Activated CD8-positive, alpha-beta T cell treated with anti-CD3 and anti-CD28 coated beads for 36 hours (primary cell): ENCODE measurements around the gene QRFP. TPM values are rescaled to one million over a fixed set of nuclear protein-coding genes. Genes with fewer than 3 reads are reported as not detected.

ENCODE experiments used
- ATAC-seq: fragments of 200-7000 bp; cut with Tn5 transposase; one replicate; pipeline ENCODE4 v1.10.0; 2021; ENCODE audit warnings: mild to moderate bottlenecking, moderate library complexity
- CTCF ChIA-PET: fragments of 350-600 bp; sonication (Branson Sonifier 250); formaldehyde crosslinking; loops from one replicate; lab custom pipeline; 2021; ENCODE audit warnings: antibody characterized with exemption; lab: Charles Lee
- POLR2A ChIA-PET: fragments of 350-600 bp; sonication (Branson Sonifier 250); formaldehyde crosslinking; loops from one replicate; lab custom pipeline; 2021; ENCODE audit warnings: antibody characterized with exemption; lab: Charles Lee
- DNase-seq: peaks from one replicate; pipeline ENCODE4 v3.0.0-alpha.2; 2020
- H3K27ac Mint-ChIP-seq: one replicate; pipeline ENCODE4 v1.8.0; 2021; ENCODE audit warnings: mild to moderate bottlenecking, mixed read lengths
- H3K27me3 Mint-ChIP-seq: one replicate; pipeline ENCODE4 v1.8.0; 2021; ENCODE audit warnings: mixed read lengths
- H3K36me3 Mint-ChIP-seq: one replicate; pipeline ENCODE4 v1.8.0; 2021; ENCODE audit warnings: low read depth, mixed read lengths
- H3K4me1 Mint-ChIP-seq: one replicate; pipeline ENCODE4 v1.8.0; 2021; ENCODE audit warnings: low read depth, mixed read lengths
- H3K4me3 Mint-ChIP-seq: one replicate; pipeline ENCODE4 v1.8.0; 2021; ENCODE audit warnings: mild to moderate bottlenecking, moderate library complexity, mixed read lengths
- H3K9me3 Mint-ChIP-seq: one replicate; pipeline ENCODE4 v1.8.0; 2021; ENCODE audit warnings: mixed read lengths
- CTCF ChIP-seq: fragments of 200-600 bp; IDR thresholded peaks from one replicate; pipeline ENCODE4 v1.8.0; 2022; ENCODE audit warnings: antibody characterized with exemption, mild to moderate bottlenecking
- intact Hi-C: fragments of 100-400 bp; cut with micrococcal nuclease; formaldehyde crosslinking; loops from one replicate; pipeline ENCODE4 v1.10.0; 2022
- total RNA-seq, 2 experiments: library from RNA; stranded (reverse); gene quantifications; one replicate each; pipeline ENCODE4 v1.2.3, GENCODE V29; 2021

The QRFP gene
- total RNA-seq, 2 experiments from 2014 or later = not detected

GRCh38 chr9:130858739-130859705 is 37.6 kb downstream of the QRFP start:
- POLR2A ChIA-PET = no interaction called here
- CTCF ChIA-PET = interaction anchor here (0.9 to 1.6 kb wide), 4 partner anchors 8 to 157 kb away, joined by 3 to 6 read pairs (median 4); no protein-coding TSS in a partner anchor
- Mint-ChIP-seq H3K27me3 (no peaks in the 10 kb centered on the region), H3K27ac (no peak overlapping the region), H3K36me3 (peaks cover 6% of the 10 kb centered on the region), H3K4me1 (no peaks in the 10 kb centered on the region), H3K4me3 (no peak overlapping the region), H3K9me3 (no peaks in the 10 kb centered on the region)
- TF ChIP-seq CTCF = no peak
- intact Hi-C loops = no loop called here
- DNase-seq (no peak), ATAC-seq (no peak)

- intact Hi-C loops = no loop called here
- Mint-ChIP-seq H3K4me1 (no peaks in the 10 kb centered on the region), H3K9me3 (no peaks in the 10 kb centered on the region), H3K27me3 (no peaks in the 10 kb centered on the region), H3K4me3 (no peak overlapping the region), H3K27ac (no peak overlapping the region), H3K36me3 (peaks cover 6% of the 10 kb centered on the region)
- no peak for ATAC-seq
- TF ChIP-seq CTCF = no peak
- POLR2A ChIA-PET = no interaction called here
- CTCF ChIA-PET = interaction anchor here (0.9 to 1.6 kb wide), 4 partner anchors 9 to 157 kb away, joined by 3 to 6 read pairs (median 4); no protein-coding TSS in a partner anchor
- no peak for DNase-seq
Observed at GRCh38 chr9:130857864-130858738, 38.5 kb downstream of the QRFP start.

GRCh38 chr9:130856474-130856873 is 40.1 kb downstream of the QRFP start:
- POLR2A ChIA-PET = no interaction called here
- H3K27ac Mint-ChIP-seq = no peak overlapping the region

GRCh38 chr9:130854835-130855234 is 41.8 kb downstream of the QRFP start:
- POLR2A ChIA-PET = no interaction called here
- Mint-ChIP-seq H3K9me3 (no peaks in the 10 kb centered on the region), H3K4me3 (no peak overlapping the region), H3K36me3 (peaks cover 6% of the 10 kb centered on the region), H3K27ac (no peak overlapping the region), H3K27me3 (no peaks in the 10 kb centered on the region), H3K4me1 (peaks cover 3% of the 10 kb centered on the region)
- TF ChIP-seq CTCF = no peak
- ATAC-seq = no peak
- DNase-seq = no peak
- CTCF ChIA-PET = interaction anchor here (1.3 to 2.7 kb wide), 6 partner anchors 11 to 192 kb away, joined by 4 to 10 read pairs (median 4); no protein-coding TSS in a partner anchor
- intact Hi-C loops = no loop called here

More at GRCh38 chr9:130856474-130856873, 40.1 kb downstream of the QRFP start:
- no peak for ATAC-seq
- intact Hi-C loops = no loop called here
- Mint-ChIP-seq H3K27me3 (no peaks in the 10 kb centered on the region), H3K9me3 (no peaks in the 10 kb centered on the region), H3K4me3 (no peak overlapping the region), H3K4me1 (no peaks in the 10 kb centered on the region), H3K36me3 (peaks cover 6% of the 10 kb centered on the region)
- TF ChIP-seq CTCF = no peak
- no peak for DNase-seq
- CTCF ChIA-PET = interaction anchor here (2.1 kb wide), 1 partner anchor 14 kb away, joined by 6 read pairs; no protein-coding TSS in a partner anchor
